IPS-20b (cell line): ENCODE measurements around the gene FFAR2.

Source experiments
- H3K27ac ChIP-seq: one replicate; pipeline ENCODE4 v1.5.1; 2013; ENCODE audit warnings: low read length
- H3K27me3 ChIP-seq: 2 replicates; pipeline ENCODE4 v1.6.1; 2013; ENCODE audit warnings: mild to moderate bottlenecking, low read length, inconsistent platforms; ENCODE audit not compliant: insufficient read depth
- H3K36me3 ChIP-seq: 2 replicates; pipeline ENCODE4 v1.6.1; 2013; ENCODE audit warnings: low read depth, mild to moderate bottlenecking, inconsistent platforms, low read length, moderate library complexity; ENCODE audit not compliant: insufficient read depth
- H3K4me1 ChIP-seq: 2 replicates; pipeline ENCODE4 v1.6.1; 2013; ENCODE audit warnings: mild to moderate bottlenecking, control low read depth, inconsistent platforms, low read length, moderate library complexity; ENCODE audit not compliant: insufficient read depth
- H3K4me3 ChIP-seq: 2 replicates; pipeline ENCODE4 v1.5.1; 2013; ENCODE audit warnings: mild to moderate bottlenecking, low read length, inconsistent platforms
- H3K9ac ChIP-seq: 2 replicates; pipeline ENCODE4 v1.6.1; 2013; ENCODE audit warnings: low read depth, mild to moderate bottlenecking, inconsistent platforms, low read length, moderate library complexity
- H3K9me3 ChIP-seq: 2 replicates; pipeline ENCODE4 v1.6.1; 2013; ENCODE audit warnings: mild to moderate bottlenecking, low read depth, low read length, inconsistent platforms; ENCODE audit not compliant: insufficient read depth

The FFAR2 gene

GRCh38 chr19:35497406-35497805 lies 49.3 kb downstream of the FFAR2 start:
- H3K27ac ChIP-seq: no peak overlapping the region
- H3K4me3 ChIP-seq: no peak overlapping the region
- H3K9ac ChIP-seq: no peak overlapping the region
- no peaks in the 10 kb centered on the region for H3K9me3 ChIP-seq
- H3K27me3 ChIP-seq: no peaks in the 10 kb centered on the region
- peaks cover 55% of the 10 kb centered on the region for H3K36me3 ChIP-seq
- H3K4me1 ChIP-seq: no peaks in the 10 kb centered on the region

DNA sequence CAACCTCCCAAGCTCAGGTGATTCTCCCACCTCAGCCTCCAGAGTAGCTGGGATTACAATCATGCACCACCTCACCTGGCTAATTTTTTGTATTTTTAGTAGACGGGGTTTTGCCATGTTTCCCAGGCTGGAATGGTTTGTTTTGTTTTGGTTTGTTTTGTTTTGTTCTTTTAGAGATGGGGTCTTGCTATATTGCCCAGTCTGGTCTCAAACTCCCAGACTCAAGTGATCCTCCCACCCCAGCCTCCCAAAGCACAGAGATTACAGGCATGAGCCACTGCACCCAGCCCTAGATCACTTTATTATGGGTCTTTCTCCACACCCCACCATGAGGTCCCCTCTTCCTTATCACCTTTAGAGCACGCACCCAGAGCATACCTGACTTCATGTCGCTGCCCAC lies 50.2 kb downstream of the FFAR2 start:
- H3K27me3 ChIP-seq: no peaks in the 10 kb centered on the region
- no peak overlapping the region for H3K4me3 ChIP-seq
- H3K4me1 ChIP-seq: no peaks in the 10 kb centered on the region
- H3K9ac ChIP-seq: no peak overlapping the region
- no peaks in the 10 kb centered on the region for H3K9me3 ChIP-seq
- H3K27ac ChIP-seq: no peak overlapping the region
- H3K36me3 ChIP-seq: peaks cover 63% of the 10 kb centered on the region

- peaks cover 70% of the 10 kb centered on the region for H3K36me3 ChIP-seq
- no peak overlapping the region for H3K4me3 ChIP-seq
- no peaks in the 10 kb centered on the region for H3K4me1 ChIP-seq
- H3K9me3 ChIP-seq: no peaks in the 10 kb centered on the region
- no peaks in the 10 kb centered on the region for H3K27me3 ChIP-seq
- H3K9ac ChIP-seq: no peak overlapping the region
- H3K27ac ChIP-seq: no peak overlapping the region
Observed at GRCh38 chr19:35498984-35499527, 51.0 kb downstream of the FFAR2 start.

DNA sequence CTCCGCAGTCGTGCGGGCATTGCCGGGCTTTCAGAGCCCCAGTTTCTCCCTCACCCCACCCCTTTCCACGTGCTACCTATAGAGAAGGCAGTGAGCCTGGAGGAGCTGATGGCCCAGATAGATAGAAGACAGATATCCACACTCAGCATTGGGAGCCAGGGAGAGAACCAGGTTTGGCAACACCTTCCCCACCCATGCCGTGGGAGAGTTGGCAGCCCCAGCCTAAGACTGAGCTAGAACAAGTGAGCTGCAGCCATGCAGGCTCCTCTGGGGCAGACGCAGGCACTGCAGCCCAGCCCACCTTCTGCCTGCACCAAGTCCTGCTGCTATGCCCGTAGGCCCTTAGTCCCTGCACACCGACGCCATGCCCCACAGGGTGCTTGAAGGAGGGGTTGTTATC lies 52.6 kb downstream of the FFAR2 start:
- Histone ChIP-seq H3K9me3 (no peaks in the 10 kb centered on the region), H3K36me3 (peaks cover 85% of the 10 kb centered on the region), H3K27ac (no peak overlapping the region), H3K27me3 (no peaks in the 10 kb centered on the region), H3K4me1 (no peaks in the 10 kb centered on the region), H3K4me3 (no peak overlapping the region), H3K9ac (no peak overlapping the region)
